Measurements from ENCODE around the gene EVC2. TPM values are rescaled to one million over a fixed set of nuclear protein-coding genes. Genes with fewer than 3 reads are reported as not detected.

Gene EVC2
- total and polyA plus RNA-seq, 9 of the 15 experiments (the other 6 are each of a cell fraction or from before 2014, with no cell fraction given): 0.03 to 0.55 (median 0.38) TPM; not detected in 1

- H3K79me2 ChIP-seq (ENCODE audit: control insufficient read depth, insufficient read depth, low read length): no peaks in the 10 kb centered on the region
- in situ Hi-C loops (cut with MboI): no loop called here
- H3K4me1 ChIP-seq (replicated peaks in 1 of 2; ENCODE audit: control insufficient read depth in 2 of 2, insufficient read depth in 2 of 2, low read length in 2 of 2): no peaks in the 10 kb centered on the region
- intact Hi-C loops (cut with micrococcal nuclease): no loop called here
- no peak overlapping the region for H3K27ac ChIP-seq (ENCODE audit: extremely low read depth, low read depth, low read length)
- CTCF ChIA-PET (ENCODE audit: low intra/inter-chr PET ratio): no interaction called here
- no peak overlapping the region for H3K4me3 ChIP-seq
- H2AFZ ChIP-seq (ENCODE audit: low read depth, low read length): no peak overlapping the region
- no peaks in the 10 kb centered on the region for H3K9me1 ChIP-seq (ENCODE audit: control insufficient read depth, insufficient read depth, low read length)
- ATAC-seq (no peak), FAIRE-seq (no peak), DNase-seq (ENCODE audit: extremely low read depth in 1 of 4, low spot score in 3 of 4) (no peak)
- peaks cover 0 to 7% of the 10 kb centered on the region in 2 experiments; a peak in 3 of 5 replicates for H3K27me3 ChIP-seq (ENCODE audit: control insufficient read depth in 2 of 2, insufficient read depth in 2 of 2, low read length in 2 of 2)
- POLR2A ChIA-PET: no interaction called here
- H3K4me2 ChIP-seq (ENCODE audit: insufficient read depth, low read length): no peak overlapping the region
- WGBS (ENCODE audit: insufficient coverage, low coverage, missing lambda C conversion rate): 2% methylated on average over 5 of the region's 5 CpGs
- BruUV-seq (replicated peaks): no TSS peak
- H3K9ac ChIP-seq (ENCODE audit: insufficient read depth in 1 of 2, low read depth in 2 of 2, low read length in 2 of 2): no peak overlapping the region
- no peaks in the 10 kb centered on the region for H3K9me3 ChIP-seq (replicated peaks; ENCODE audit: control insufficient read depth, insufficient read depth, low read depth, low read length)
- TF ChIP-seq BDP1 (IDR thresholded peaks at IDR 0.05; ENCODE audit: insufficient read depth, insufficient read length): no peak
- TF ChIP-seq USF2 (CRISPR knock-in tag; IDR thresholded peaks at IDR 0.05): 0 out of 2 replicates have a peak, but pooled peaks have one; percentile 40
- TF ChIP-seq, protein P1, sequence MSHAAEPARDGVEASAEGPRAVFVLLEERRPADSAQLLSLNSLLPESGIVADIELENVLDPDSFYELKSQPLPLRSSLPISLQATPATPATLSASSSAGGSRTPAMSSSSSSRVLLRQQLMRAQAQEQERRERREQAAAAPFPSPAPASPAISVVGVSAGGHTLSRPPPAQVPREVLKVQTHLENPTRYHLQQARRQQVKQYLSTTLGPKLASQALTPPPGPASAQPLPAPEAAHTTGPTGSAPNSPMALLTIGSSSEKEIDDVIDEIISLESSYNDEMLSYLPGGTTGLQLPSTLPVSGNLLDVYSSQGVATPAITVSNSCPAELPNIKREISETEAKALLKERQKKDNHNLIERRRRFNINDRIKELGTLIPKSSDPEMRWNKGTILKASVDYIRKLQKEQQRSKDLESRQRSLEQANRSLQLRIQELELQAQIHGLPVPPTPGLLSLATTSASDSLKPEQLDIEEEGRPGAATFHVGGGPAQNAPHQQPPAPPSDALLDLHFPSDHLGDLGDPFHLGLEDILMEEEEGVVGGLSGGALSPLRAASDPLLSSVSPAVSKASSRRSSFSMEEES (CRISPR knock-in tag; IDR thresholded peaks at IDR 0.05): peak; percentile 76
- H3K36me3 ChIP-seq (ENCODE audit: control insufficient read depth, insufficient read depth, low read length): no peaks in the 10 kb centered on the region
- no peaks in the 10 kb centered on the region for H4K20me1 ChIP-seq (replicated peaks; ENCODE audit: control insufficient read depth, insufficient read depth, low read length)
Measured at GRCh38 chr4:5611750-5612149, 96.6 kb downstream of the EVC2 start.
